MM.1S (cell line): Measurements from ENCODE around the gene GATAD2B.
"Not testable (repeated sequence)": the region's sequence is repeated elsewhere in the genome, so short reads cannot be mapped to it uniquely, and the experiment has no call there.

Experiments
- DNase-seq: peaks from one replicate; pipeline ENCODE4 v3.0.0-alpha.2; 2015
- H2AFZ ChIP-seq: fragments of 300-600 bp; sonication (generic); 2 replicates; pipeline ENCODE4 v1.6.0; 2016; ENCODE audit warnings: antibody characterized with exemption, low read length
- H3F3A ChIP-seq: fragments of 300-600 bp; sonication (generic); 2 replicates; pipeline ENCODE4 v1.6.1; 2016; ENCODE audit warnings: mild to moderate bottlenecking, antibody characterized with exemption, low read length, moderate library complexity, mixed read lengths; ENCODE audit not compliant: insufficient read depth
- H3K27ac ChIP-seq: fragments of 300-600 bp; sonication (generic); 2 replicates; pipeline ENCODE4 v1.5.1; 2016; ENCODE audit warnings: mild to moderate bottlenecking, low read length
- H3K27me3 ChIP-seq: fragments of 300-600 bp; sonication (generic); replicated peaks from 2 replicates; pipeline ENCODE4 v1.6.0; 2016; ENCODE audit warnings: low read length; ENCODE audit not compliant: insufficient read depth
- H3K36me3 ChIP-seq: fragments of 300-600 bp; sonication (generic); replicated peaks from 2 replicates; pipeline ENCODE4 v1.6.1; 2016; ENCODE audit warnings: mild to moderate bottlenecking, low read length, mixed read lengths; ENCODE audit not compliant: insufficient read depth
- H3K4me1 ChIP-seq: fragments of 300-600 bp; sonication (generic); 2 replicates; pipeline ENCODE4 v1.6.1; 2016; ENCODE audit warnings: low read length, mixed read lengths
- H3K4me2 ChIP-seq: fragments of 300-600 bp; sonication (generic); 2 replicates; pipeline ENCODE4 v1.6.0; 2016; ENCODE audit warnings: low read depth, low read length
- H3K4me3 ChIP-seq: fragments of 300-600 bp; sonication (generic); 2 replicates; pipeline ENCODE4 v1.5.1; 2016; ENCODE audit warnings: low read length, mixed read lengths
- H3K79me2 ChIP-seq: fragments of 300-600 bp; sonication (generic); 2 replicates; pipeline ENCODE4 v1.6.1; 2016; ENCODE audit warnings: mixed run types, low read length, mixed read lengths
- H3K9ac ChIP-seq: fragments of 300-600 bp; sonication (generic); 2 replicates; pipeline ENCODE4 v1.6.1; 2016; ENCODE audit warnings: low read length, mixed read lengths
- H3K9me2 ChIP-seq: fragments of 300-600 bp; sonication (generic); replicated peaks from 2 replicates; pipeline ENCODE4 v1.6.1; 2016; ENCODE audit warnings: mild to moderate bottlenecking, low read length, mixed read lengths; ENCODE audit not compliant: insufficient read depth
- H3K9me3 ChIP-seq: fragments of 300-600 bp; sonication (generic); replicated peaks from 2 replicates; pipeline ENCODE4 v1.6.1; 2016; ENCODE audit warnings: mild to moderate bottlenecking, low read length, mixed read lengths; ENCODE audit not compliant: insufficient read depth
- H4K20me1 ChIP-seq: fragments of 300-600 bp; sonication (generic); 2 replicates; pipeline ENCODE4 v1.6.1; 2016; ENCODE audit warnings: mild to moderate bottlenecking, low read length, moderate library complexity, mixed read lengths; ENCODE audit not compliant: insufficient read depth
- EZH2 ChIP-seq: fragments of 300-600 bp; sonication (generic); optimal IDR thresholded peaks from 2 replicates; pipeline ENCODE3; 2017; ENCODE audit warnings: low read depth, mild to moderate bottlenecking, antibody characterized with exemption, low read length, mixed read lengths
- EZH2phosphoT487 ChIP-seq: fragments of 300-600 bp; sonication (generic); IDR thresholded peaks from 2 replicates; pipeline ENCODE4 v1.6.1; 2018; ENCODE audit warnings: antibody characterized with exemption, low read length
- TF ChIP-seq, protein P1 (sequence below): fragments of 300-600 bp; sonication (generic); IDR thresholded peaks from 2 replicates; pipeline ENCODE4 v1.5.1; 2016; ENCODE audit warnings: antibody characterized with exemption, low read length, mixed read lengths

The GATAD2B gene

DNA sequence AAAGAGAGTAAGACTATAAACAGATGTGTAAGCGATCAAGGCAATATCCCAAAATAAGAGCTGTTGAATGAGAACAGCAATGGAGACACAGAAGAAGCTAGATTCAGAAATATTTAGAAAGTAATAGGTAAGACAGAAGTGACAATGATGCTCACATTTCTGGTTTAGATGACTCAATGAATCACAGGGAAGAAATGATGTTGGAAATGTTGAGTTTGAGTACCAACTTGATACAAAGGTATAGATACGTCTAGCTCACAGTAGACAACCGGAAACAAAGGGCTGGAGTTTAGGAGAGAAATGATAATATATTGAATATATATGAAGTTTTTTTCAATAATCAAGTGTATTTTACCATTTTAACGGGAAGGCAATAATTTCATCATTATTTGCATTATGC is 6.5 kb downstream of the GATAD2B start:
- no peak overlapping the region for H2AFZ ChIP-seq
- H4K20me1 ChIP-seq, result peaks cover 31% of the 10 kb centered on the region
- H3K79me2 ChIP-seq, result peaks cover 100% of the 10 kb centered on the region
- H3F3A ChIP-seq, result peaks cover 2% of the 10 kb centered on the region
- no peaks in the 10 kb centered on the region for H3K36me3 ChIP-seq
- no peak overlapping the region for H3K9ac ChIP-seq
- H3K27me3 ChIP-seq, result no peaks in the 10 kb centered on the region
- H3K9me2 ChIP-seq, result no peaks in the 10 kb centered on the region
- DNase-seq, result no peak
- no peak overlapping the region for H3K4me2 ChIP-seq
- H3K9me3 ChIP-seq, result no peaks in the 10 kb centered on the region
- no peak overlapping the region for H3K27ac ChIP-seq
- TF ChIP-seq EZH2phosphoT487, result no peak
- no peak for TF ChIP-seq EZH2
- TF ChIP-seq, protein P1, sequence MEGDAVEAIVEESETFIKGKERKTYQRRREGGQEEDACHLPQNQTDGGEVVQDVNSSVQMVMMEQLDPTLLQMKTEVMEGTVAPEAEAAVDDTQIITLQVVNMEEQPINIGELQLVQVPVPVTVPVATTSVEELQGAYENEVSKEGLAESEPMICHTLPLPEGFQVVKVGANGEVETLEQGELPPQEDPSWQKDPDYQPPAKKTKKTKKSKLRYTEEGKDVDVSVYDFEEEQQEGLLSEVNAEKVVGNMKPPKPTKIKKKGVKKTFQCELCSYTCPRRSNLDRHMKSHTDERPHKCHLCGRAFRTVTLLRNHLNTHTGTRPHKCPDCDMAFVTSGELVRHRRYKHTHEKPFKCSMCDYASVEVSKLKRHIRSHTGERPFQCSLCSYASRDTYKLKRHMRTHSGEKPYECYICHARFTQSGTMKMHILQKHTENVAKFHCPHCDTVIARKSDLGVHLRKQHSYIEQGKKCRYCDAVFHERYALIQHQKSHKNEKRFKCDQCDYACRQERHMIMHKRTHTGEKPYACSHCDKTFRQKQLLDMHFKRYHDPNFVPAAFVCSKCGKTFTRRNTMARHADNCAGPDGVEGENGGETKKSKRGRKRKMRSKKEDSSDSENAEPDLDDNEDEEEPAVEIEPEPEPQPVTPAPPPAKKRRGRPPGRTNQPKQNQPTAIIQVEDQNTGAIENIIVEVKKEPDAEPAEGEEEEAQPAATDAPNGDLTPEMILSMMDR, result no peak
- peaks cover 19% of the 10 kb centered on the region for H3K4me1 ChIP-seq
- H3K4me3 ChIP-seq, result no peak overlapping the region

DNA sequence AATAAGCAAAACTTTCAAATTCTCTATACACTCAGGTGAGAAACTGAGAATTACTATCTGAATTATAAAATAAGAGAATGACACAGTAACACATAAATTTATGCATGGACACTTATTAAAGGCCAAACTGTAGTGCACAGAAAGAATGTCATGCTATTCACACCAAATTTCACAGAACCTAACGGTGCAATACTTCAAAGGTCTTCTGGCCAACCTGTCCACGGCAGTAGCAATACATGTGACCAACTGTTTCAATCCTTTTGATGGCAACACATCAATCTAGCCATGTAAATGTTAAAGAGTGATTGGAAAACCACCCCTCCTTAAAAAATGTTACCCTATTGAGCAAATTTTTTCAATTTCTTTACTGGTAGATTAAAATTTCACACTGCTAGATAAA is 10.4 kb downstream of the GATAD2B start:
- H3K9me2 ChIP-seq, result no peaks in the 10 kb centered on the region
- no peaks in the 10 kb centered on the region for H3K9me3 ChIP-seq
- no peak overlapping the region for H3K9ac ChIP-seq
- H3F3A ChIP-seq, result no peaks in the 10 kb centered on the region; the same call in 1 of the 2 replicates
- no peaks in the 10 kb centered on the region for H3K27me3 ChIP-seq
- no peak overlapping the region for H2AFZ ChIP-seq
- no peak overlapping the region for H3K4me3 ChIP-seq
- no peak overlapping the region for H3K4me2 ChIP-seq
- H3K79me2 ChIP-seq, result peaks cover 99% of the 10 kb centered on the region
- DNase-seq, result no peak
- no peaks in the 10 kb centered on the region for H3K36me3 ChIP-seq
- H3K4me1 ChIP-seq, result no peaks in the 10 kb centered on the region
- H3K27ac ChIP-seq, result no peak overlapping the region
- peaks cover 7% of the 10 kb centered on the region; the same call in 1 of the 2 replicates for H4K20me1 ChIP-seq
- TF ChIP-seq EZH2phosphoT487 (no peak), EZH2 (no peak)
- TF ChIP-seq, protein P1, result no peak

DNA sequence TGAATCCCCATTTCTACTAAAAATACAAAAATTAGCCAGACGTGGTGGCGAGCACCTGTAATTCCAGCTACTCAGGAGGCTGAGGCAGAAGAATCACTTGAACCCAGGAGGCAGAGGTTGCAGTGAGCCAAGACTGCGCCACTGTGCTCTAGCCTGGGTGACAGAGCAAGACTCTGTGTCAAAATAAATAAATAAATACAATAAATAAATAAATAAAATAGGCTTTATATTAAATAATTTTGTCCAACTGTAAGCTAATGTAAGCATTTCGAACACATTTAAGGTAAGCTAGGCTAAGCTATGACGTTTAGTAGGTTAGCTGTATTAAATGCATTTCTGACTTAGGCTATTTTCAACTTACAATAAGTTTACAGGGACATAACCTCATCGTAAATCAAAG is 12.2 kb downstream of the GATAD2B start:
- not testable (repeated sequence) for H3K9me3 ChIP-seq, DNase-seq, H3K27me3 ChIP-seq, H3F3A ChIP-seq, H3K27ac ChIP-seq, H3K9me2 ChIP-seq, H3K9ac ChIP-seq, H3K4me2 ChIP-seq, H4K20me1 ChIP-seq, H2AFZ ChIP-seq, H3K4me3 ChIP-seq, H3K4me1 ChIP-seq, H3K36me3 ChIP-seq
- peaks cover 99% of the 10 kb centered on the region for H3K79me2 ChIP-seq

DNA sequence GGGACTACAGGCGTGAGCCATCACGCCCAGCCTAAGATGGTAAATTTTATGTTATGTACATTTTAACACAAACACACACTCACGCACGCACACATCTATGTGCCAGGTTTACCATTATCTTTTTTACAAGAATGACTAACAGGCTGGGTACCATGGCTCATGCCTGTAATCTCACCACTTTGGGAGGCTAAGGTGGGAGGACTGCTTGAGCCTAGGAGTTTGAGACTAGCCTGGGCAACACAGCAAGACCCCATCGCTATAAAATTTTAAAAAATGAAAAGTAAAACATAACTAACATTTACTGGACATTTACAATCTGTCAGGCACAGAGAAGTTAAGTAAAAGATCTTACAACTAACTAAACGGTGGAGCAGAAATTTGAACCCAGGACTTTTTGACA is 14.7 kb downstream of the GATAD2B start:
- no peaks in the 10 kb centered on the region for H3K4me1 ChIP-seq
- H3K4me2 ChIP-seq, result no peak overlapping the region
- no peak for DNase-seq
- H3K9ac ChIP-seq, result no peak overlapping the region
- H3K79me2 ChIP-seq, result peaks cover 99% of the 10 kb centered on the region
- H3K27ac ChIP-seq, result no peak overlapping the region
- H3F3A ChIP-seq, result no peaks in the 10 kb centered on the region; the same call in 1 of the 2 replicates
- no peak overlapping the region for H3K4me3 ChIP-seq
- no peaks in the 10 kb centered on the region for H3K36me3 ChIP-seq
- H3K27me3 ChIP-seq, result no peaks in the 10 kb centered on the region
- no peaks in the 10 kb centered on the region for H3K9me3 ChIP-seq
- no peaks in the 10 kb centered on the region for H3K9me2 ChIP-seq
- peaks cover 16% of the 10 kb centered on the region for H4K20me1 ChIP-seq
- TF ChIP-seq EZH2 (no peak), EZH2phosphoT487 (no peak)
- TF ChIP-seq, protein P1, result no peak
- H2AFZ ChIP-seq, result no peak overlapping the region
